LNCAP (cell line): ENCODE data around the gene GIPC1.

Experiments used
- CTCF ChIP-seq: fragments of 450-650 bp; IDR thresholded peaks from 2 replicates; pipeline ENCODE4 v1.5.1; 2017; ENCODE audit warnings: mild to moderate bottlenecking

The GIPC1 gene

GRCh38 chr19:14443632-14444216 lies 52.2 kb downstream of the GIPC1 start:
- no peak for TF ChIP-seq CTCF

GRCh38 chr19:14442891-14443631 lies 52.9 kb downstream of the GIPC1 start:
- TF ChIP-seq CTCF, result no peak

- TF ChIP-seq CTCF, result no peak
Observed at GRCh38 chr19:14441041-14441938, 54.6 kb downstream of the GIPC1 start.

GRCh38 chr19:14440049-14440448 lies 55.9 kb downstream of the GIPC1 start:
- no peak for TF ChIP-seq CTCF

- no peak for TF ChIP-seq CTCF
Observed at GRCh38 chr19:14439014-14439413, 56.9 kb downstream of the GIPC1 start.

DNA sequence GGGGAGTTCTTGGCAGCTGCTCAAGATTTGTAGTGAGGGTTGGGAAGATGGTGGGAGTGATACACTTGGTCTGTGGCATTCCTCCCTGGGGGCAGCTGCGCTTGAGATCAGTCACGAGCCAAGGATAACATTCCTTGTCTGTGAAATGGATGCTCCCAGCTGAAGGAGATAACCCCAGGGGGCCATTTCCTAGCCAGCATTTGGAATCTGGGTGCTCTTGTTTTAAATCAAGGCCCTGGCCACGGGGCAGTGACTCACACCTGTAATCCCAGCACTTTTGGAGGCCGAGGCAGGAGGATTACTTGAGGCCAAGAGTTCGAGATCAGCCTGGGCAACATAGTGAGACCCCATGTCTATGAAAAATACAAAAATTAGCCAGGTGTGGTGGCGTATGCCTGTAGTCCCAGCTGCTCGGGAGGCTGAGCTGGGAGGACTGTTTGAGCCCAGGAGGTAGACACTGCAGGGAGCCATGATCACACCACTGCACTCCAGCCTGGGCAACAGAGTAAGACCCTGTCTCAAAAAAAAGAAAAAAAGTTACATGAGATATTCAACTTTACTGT lies 58.3 kb downstream of the GIPC1 start:
- TF ChIP-seq CTCF, result no peak

- no peak for TF ChIP-seq CTCF
Observed at GRCh38 chr19:14435320-14436050, 60.4 kb downstream of the GIPC1 start.
